T-cell (primary cell): ENCODE results near the gene GPR25. TPM values are rescaled to one million over a fixed set of nuclear protein-coding genes. Genes with fewer than 3 reads are reported as not detected.

Source experiments
- ATAC-seq, 4 experiments: fragments of 200-7000 bp in 3 of 4; fragments of 150-1000 bp in 1 of 4; cut with Tn5 transposase; replicated peaks in 1 of 4; 1 replicate in 3 of 4; 2 replicates in 1 of 4; pipeline ENCODE4 v1.10.0; 2021; ENCODE audit warnings: moderate library complexity in 3 of 4, mild to moderate bottlenecking in 2 of 4, moderate number of reproducible peaks in 1 of 4
- CTCF ChIA-PET, 2 donors: fragments of 300-600 bp; sonication (Branson Sonifier 250); formaldehyde crosslinking; loops; one replicate each; lab custom pipeline; 2022; ENCODE audit warnings: antibody characterized with exemption in 2 of 2; lab: Charles Lee
- POLR2A ChIA-PET, 2 donors: fragments of 300-600 bp; sonication (Branson Sonifier 250); formaldehyde crosslinking; loops; one replicate each; lab custom pipeline; 2022; ENCODE audit warnings: antibody characterized with exemption in 2 of 2; lab: Charles Lee
- DNase-seq, 35 experiments: peaks; one replicate each; pipeline versions ENCODE4 v3.0.0 to v3.0.0-alpha.2; 2013 to 2023
- H3K27ac ChIP-seq: one replicate; pipeline ENCODE4 v1.5.1; 2013; ENCODE audit warnings: low read length
- H3K27me3 ChIP-seq, 2 experiments: replicated peaks in 1 of 2; 1 replicate in 1 of 2; 2 replicates in 1 of 2; pipeline versions ENCODE4 v1.6.1 to v1.7.0; 2013; ENCODE audit warnings: low read length in 1 of 2, mixed read lengths in 1 of 2; ENCODE audit not compliant: control insufficient read depth in 2 of 2, insufficient read depth in 2 of 2; ENCODE audit errors: extremely low read depth in 1 of 2
- H3K36me3 ChIP-seq, 2 donors: 1 replicate in 1 of 2; 2 replicates in 1 of 2; pipeline versions ENCODE4 v1.6.1 to v1.7.0; 2013; ENCODE audit warnings: low read length in 1 of 2; ENCODE audit not compliant: control insufficient read depth in 2 of 2, insufficient read depth in 1 of 2; ENCODE audit errors: extremely low read depth in 1 of 2
- H3K4me1 ChIP-seq, 2 experiments: 1 replicate in 1 of 2; 2 replicates in 1 of 2; pipeline versions ENCODE4 v1.6.1 to v1.7.0; 2013; ENCODE audit warnings: low read length in 2 of 2, mixed read lengths in 1 of 2; ENCODE audit not compliant: insufficient read depth in 2 of 2, control insufficient read depth in 1 of 2; ENCODE audit errors: extremely low read depth in 1 of 2
- H3K4me3 ChIP-seq, 2 donors: 1 replicate in 1 of 2; 2 replicates in 1 of 2; pipeline versions ENCODE4 v1.5.1 to v1.7.0; 2013; ENCODE audit warnings: mild to moderate bottlenecking in 2 of 2, low read length in 1 of 2, moderate library complexity in 1 of 2; ENCODE audit not compliant: control insufficient read depth in 1 of 2; ENCODE audit errors: extremely low read depth in 1 of 2
- H3K9me3 ChIP-seq: 2 replicates; pipeline ENCODE4 v1.7.0; 2013
- H3K27ac Mint-ChIP-seq, 2 donors: one replicate each; pipeline ENCODE4 v1.8.0; 2020 to 2021; ENCODE audit warnings: mild to moderate bottlenecking in 2 of 2, mixed read lengths in 2 of 2
- H3K27me3 Mint-ChIP-seq, 2 donors: one replicate each; pipeline ENCODE4 v1.8.0; 2021 to 2022; ENCODE audit warnings: mixed read lengths in 2 of 2
- H3K36me3 Mint-ChIP-seq: one replicate; pipeline ENCODE4 v1.8.0; 2021; ENCODE audit warnings: mixed read lengths
- H3K4me1 Mint-ChIP-seq, 3 donors: one replicate each; pipeline ENCODE4 v1.8.0; 2020 to 2022; ENCODE audit warnings: mixed read lengths in 3 of 3, mild to moderate bottlenecking in 1 of 3
- H3K4me3 Mint-ChIP-seq, 3 donors: one replicate each; pipeline ENCODE4 v1.8.0; 2020 to 2022; ENCODE audit warnings: mild to moderate bottlenecking in 3 of 3, mixed read lengths in 3 of 3, moderate library complexity in 3 of 3
- H3K9me3 Mint-ChIP-seq, 3 donors: one replicate each; pipeline ENCODE4 v1.8.0; 2020 to 2022; ENCODE audit warnings: mixed read lengths in 3 of 3
- WGBS: methylation state at CpG from one replicate; pipeline ENCODE4 v1.1.5; 2013; ENCODE audit warnings: missing lambda C conversion rate; ENCODE audit not compliant: insufficient coverage; 5-methylcytosine and 5-hydroxymethylcytosine counted together
- total RNA-seq, 35 experiments: library from RNA in 6 of 35; stranded (reverse) in 6 of 35; fragments of 120-200 nt in 1 of 35; gene quantifications; one replicate each; pipeline versions ENCODE4 v1.2.1 to v1.2.4 and lab custom pipeline; 2013 to 2026

GPR25 gene
- total RNA-seq, 5 donors from 2014 or later (not counting 1 experiment from before 2014, with no cell fraction given) = 1.2 to 6.7 (median 1.8) TPM

GRCh38 chr1:200838676-200839445 lies 33.9 kb upstream of the GPR25 start:
- Mint-ChIP-seq H3K36me3 (peaks cover 8% of the 10 kb centered on the region), H3K4me3 (no peak overlapping the region), H3K27ac (no peak overlapping the region), H3K9me3 (peaks cover 0 to 7% (median 5%) of the 10 kb centered on the region in 3 donors), H3K4me1 (no peaks in the 10 kb centered on the region), H3K27me3 (no peaks in the 10 kb centered on the region)
- CTCF ChIA-PET = no interaction called here
- Histone ChIP-seq H3K4me1 (no peaks in the 10 kb centered on the region), H3K27me3 (no peaks in the 10 kb centered on the region), H3K9me3 (no peaks in the 10 kb centered on the region), H3K4me3 (no peak overlapping the region), H3K36me3 (no peaks in the 10 kb centered on the region), H3K27ac (no peak overlapping the region)
- POLR2A ChIA-PET = interaction anchor here in 1 of 2 donors (0.6 kb wide), 1 partner anchor 66 kb away, joined by 4 read pairs; no protein-coding TSS in a partner anchor
- DNase-seq = no peak
- ATAC-seq = no peak
- WGBS = 98% methylated on average over 3 of the region's 3 CpGs

GRCh38 chr1:200845360-200845759 lies 27.4 kb upstream of the GPR25 start:
- Mint-ChIP-seq H3K36me3 (peaks cover 23% of the 10 kb centered on the region), H3K27me3 (no peaks in the 10 kb centered on the region), H3K27ac (no peak overlapping the region), H3K4me3 (no peak overlapping the region), H3K9me3 (no peaks in the 10 kb centered on the region), H3K4me1 (no peaks in the 10 kb centered on the region)
- DNase-seq (no peak), ATAC-seq (no peak)
- Histone ChIP-seq H3K4me1 (no peaks in the 10 kb centered on the region), H3K4me3 (no peak overlapping the region), H3K27me3 (no peaks in the 10 kb centered on the region), H3K36me3 (peaks cover 0 to 5% of the 10 kb centered on the region in 2 donors), H3K9me3 (no peaks in the 10 kb centered on the region), H3K27ac (no peak overlapping the region)
- POLR2A ChIA-PET = interaction anchor here in 1 of 2 donors (0.6 kb wide), 1 partner anchor 50 kb away, joined by 4 read pairs; no protein-coding TSS in a partner anchor
- 100% methylated on average over 2 of the region's 4 CpGs for WGBS
- CTCF ChIA-PET = no interaction called here

DNA sequence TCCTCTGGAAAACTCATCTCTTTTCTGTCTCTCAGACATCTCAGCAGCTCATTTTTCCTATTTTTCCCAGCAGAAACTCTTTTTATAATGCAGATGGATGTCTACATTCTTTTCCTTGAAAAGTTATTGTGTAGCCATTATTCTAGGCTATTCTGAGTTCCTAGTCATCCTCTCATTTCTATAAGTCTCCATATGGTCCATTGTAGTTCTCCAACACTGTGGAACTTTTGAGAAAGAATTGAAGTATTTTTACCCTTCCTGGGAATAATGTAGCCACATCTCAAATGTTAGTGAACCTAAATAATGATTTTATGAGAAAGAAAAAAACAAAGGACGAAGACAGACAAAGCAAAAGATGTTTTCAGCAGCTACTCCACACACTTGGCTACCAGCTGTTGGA lies 26.4 kb upstream of the GPR25 start:
- Mint-ChIP-seq H3K27ac (no peak overlapping the region), H3K27me3 (no peaks in the 10 kb centered on the region), H3K36me3 (peaks cover 28% of the 10 kb centered on the region), H3K9me3 (no peaks in the 10 kb centered on the region), H3K4me3 (no peak overlapping the region), H3K4me1 (no peaks in the 10 kb centered on the region)
- DNase-seq (no peak), ATAC-seq (no peak)
- H3K27ac ChIP-seq = no peak overlapping the region
- WGBS = no CpG with 5 or more reads among the region's 1 CpG
- H3K36me3 ChIP-seq = peaks cover 0 to 5% of the 10 kb centered on the region in 2 donors
- ChIA-PET POLR2A (no interaction called here), CTCF (no interaction called here)
- no peaks in the 10 kb centered on the region for H3K9me3 ChIP-seq
- H3K4me1 ChIP-seq = no peaks in the 10 kb centered on the region
- H3K4me3 ChIP-seq = no peak overlapping the region
- no peaks in the 10 kb centered on the region for H3K27me3 ChIP-seq

DNA sequence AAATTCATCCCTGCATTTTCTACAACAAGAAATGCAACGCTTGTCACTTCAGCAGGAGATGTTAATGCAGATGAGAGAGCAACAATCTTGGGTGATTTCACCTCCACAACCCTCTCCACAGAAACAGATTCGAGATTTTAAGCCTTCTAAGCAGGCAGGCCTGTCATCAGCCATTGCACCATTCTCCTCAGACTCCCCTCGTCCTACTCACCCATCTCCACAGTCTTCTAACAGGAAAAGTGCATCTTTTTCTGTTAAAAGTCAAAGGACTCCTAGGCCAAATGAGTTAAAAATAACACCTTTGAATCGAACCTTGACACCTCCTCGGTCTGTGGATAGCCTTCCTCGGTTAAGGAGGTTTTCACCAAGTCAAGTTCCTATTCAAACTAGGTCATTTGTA lies 23.4 kb upstream of the GPR25 start:
- CTCF ChIA-PET = no interaction called here
- Mint-ChIP-seq H3K9me3 (no peaks in the 10 kb centered on the region), H3K27ac (no peak overlapping the region), H3K36me3 (peaks cover 36% of the 10 kb centered on the region), H3K4me3 (no peak overlapping the region), H3K27me3 (no peaks in the 10 kb centered on the region), H3K4me1 (peaks cover 0 to 2% (median 0%) of the 10 kb centered on the region in 3 donors)
- no peak for DNase-seq
- Histone ChIP-seq H3K27ac (no peak overlapping the region), H3K36me3 (peaks cover 0 to 5% of the 10 kb centered on the region in 2 donors), H3K9me3 (no peaks in the 10 kb centered on the region), H3K27me3 (no peaks in the 10 kb centered on the region), H3K4me3 (no peak overlapping the region), H3K4me1 (no peaks in the 10 kb centered on the region)
- ATAC-seq = no peak
- WGBS = 76% methylated on average over 3 of the region's 6 CpGs
- POLR2A ChIA-PET = no interaction called here

DNA sequence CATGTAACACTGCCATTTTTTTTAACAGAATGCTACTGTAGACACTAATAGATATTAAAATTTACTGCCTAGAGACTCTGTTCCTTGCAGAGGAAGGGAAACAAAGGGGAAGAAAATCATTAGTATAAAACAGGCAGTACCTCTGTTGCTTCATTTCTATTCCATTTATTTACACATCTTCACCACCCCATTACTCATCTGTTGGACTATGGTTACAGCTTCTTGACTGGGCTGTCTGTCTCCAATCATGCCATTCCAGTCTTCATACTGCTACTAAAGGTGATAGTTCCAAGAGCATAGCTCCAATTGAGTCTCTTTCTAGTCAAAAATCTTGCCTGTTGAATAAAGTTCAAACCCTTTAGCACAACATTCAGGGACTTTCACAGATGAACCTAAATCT lies 22.2 kb upstream of the GPR25 start:
- H3K4me3 ChIP-seq = no peak overlapping the region
- ATAC-seq = no peak
- H3K27me3 Mint-ChIP-seq = no peaks in the 10 kb centered on the region
- CTCF ChIA-PET = interaction anchor here in 1 of 2 donors (0.6 to 0.7 kb wide), 2 partner anchors 9 to 1282 kb away, joined by 3 read pairs; no protein-coding TSS in a partner anchor
- H3K27ac ChIP-seq = no peak overlapping the region
- H3K4me1 ChIP-seq = no peaks in the 10 kb centered on the region
- peaks cover 0 to 5% of the 10 kb centered on the region in 2 donors for H3K36me3 ChIP-seq
- H3K36me3 Mint-ChIP-seq = peaks cover 36% of the 10 kb centered on the region
- H3K27me3 ChIP-seq = no peaks in the 10 kb centered on the region
- H3K27ac Mint-ChIP-seq = no peak overlapping the region
- H3K9me3 ChIP-seq = no peaks in the 10 kb centered on the region
- H3K4me1 Mint-ChIP-seq = peaks cover 0 to 2% (median 0%) of the 10 kb centered on the region in 3 donors
- H3K9me3 Mint-ChIP-seq = no peaks in the 10 kb centered on the region
- no peak for DNase-seq
- H3K4me3 Mint-ChIP-seq = no peak overlapping the region
- POLR2A ChIA-PET = no interaction called here

DNA sequence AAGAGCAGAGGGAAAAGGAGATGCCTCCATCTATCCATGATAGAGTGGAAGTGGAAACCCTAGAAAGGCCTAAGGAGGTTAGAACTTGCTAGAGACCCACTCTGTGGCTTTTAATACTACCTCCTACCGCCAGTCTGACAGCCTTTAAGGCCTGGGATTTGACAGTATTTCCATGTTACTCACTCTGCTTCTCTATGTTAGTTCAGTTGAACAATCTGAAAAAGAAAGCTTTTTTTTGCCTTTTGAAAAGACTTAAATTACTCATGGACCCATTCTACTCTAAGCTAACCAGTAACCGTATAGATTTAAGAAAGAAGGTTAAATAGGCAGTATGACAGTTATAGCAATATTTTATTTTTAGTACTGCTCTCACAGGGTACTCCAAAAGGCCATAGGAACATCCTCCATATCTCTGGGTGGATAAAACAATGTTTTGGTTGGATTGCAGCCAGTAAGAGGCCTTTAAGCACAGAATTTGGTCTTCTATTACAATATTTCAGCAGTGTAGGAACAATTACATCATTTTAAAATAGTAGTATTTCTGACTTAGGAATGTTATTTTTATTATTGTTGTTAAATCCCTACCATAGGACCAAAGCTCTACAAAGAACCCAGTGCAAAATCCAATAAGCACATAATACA lies 15.9 kb upstream of the GPR25 start:
- Mint-ChIP-seq H3K4me1 (peaks cover 0 to 8% (median under 1%) of the 10 kb centered on the region in 3 donors), H3K27ac (no peak overlapping the region), H3K9me3 (no peaks in the 10 kb centered on the region), H3K27me3 (no peaks in the 10 kb centered on the region), H3K4me3 (no peak overlapping the region), H3K36me3 (peaks cover 13% of the 10 kb centered on the region)
- Histone ChIP-seq H3K36me3 (peaks cover 0 to 5% of the 10 kb centered on the region in 2 donors), H3K4me3 (no peak overlapping the region), H3K27ac (no peak overlapping the region), H3K27me3 (no peaks in the 10 kb centered on the region), H3K4me1 (peaks cover 0 to 5% of the 10 kb centered on the region in 2 experiments), H3K9me3 (no peaks in the 10 kb centered on the region)
- ChIA-PET POLR2A (no interaction called here), CTCF (no interaction called here)
- no CpG with 5 or more reads among the region's 2 CpGs for WGBS
- DNase-seq (no peak), ATAC-seq (no peak)
